ENCODE data around the gene SOX13. TPM values are rescaled to one million over a fixed set of nuclear protein-coding genes. Genes with fewer than 3 reads are reported as not detected.

Gene SOX13
- total RNA-seq, 1 donor, result 3.3 TPM

GRCh38 chr1:204113896-204114295, 41.0 kb downstream of the SOX13 start:
- no peak overlapping the region for H3K4me3 ChIP-seq (ENCODE audit: low read depth, low read length)
- TF ChIP-seq CTCF (IDR thresholded peaks at IDR 0.05; ENCODE audit: insufficient read depth, low read length), result no peak
- DNase-seq (ENCODE audit: low read depth), result peak; percentile 43

- no peak for TF ChIP-seq CTCF (IDR thresholded peaks at IDR 0.05; ENCODE audit: insufficient read depth, low read length)
- no peak overlapping the region for H3K4me3 ChIP-seq (ENCODE audit: low read depth, low read length)
- no peak for DNase-seq (ENCODE audit: low read depth)
Observed at GRCh38 chr1:204114606-204115005, 41.7 kb downstream of the SOX13 start.

GRCh38 chr1:204115116-204115515, 42.2 kb downstream of the SOX13 start:
- TF ChIP-seq CTCF (IDR thresholded peaks at IDR 0.05; ENCODE audit: insufficient read depth, low read length), result no peak
- DNase-seq (ENCODE audit: low read depth), result no peak
- no peak overlapping the region for H3K4me3 ChIP-seq (ENCODE audit: low read depth, low read length)

- no peak overlapping the region for H3K4me3 ChIP-seq (ENCODE audit: low read depth, low read length)
- no peak for DNase-seq (ENCODE audit: low read depth)
- TF ChIP-seq CTCF (IDR thresholded peaks at IDR 0.05; ENCODE audit: insufficient read depth, low read length), result no peak
Observed at GRCh38 chr1:204116539-204116938, 43.6 kb downstream of the SOX13 start.

GRCh38 chr1:204121840-204122555, 49.1 kb downstream of the SOX13 start:
- H3K4me3 ChIP-seq (ENCODE audit: low read depth, low read length), result no peak overlapping the region
- TF ChIP-seq CTCF (IDR thresholded peaks at IDR 0.05; ENCODE audit: insufficient read depth, low read length), result no peak
- no peak for DNase-seq (ENCODE audit: low read depth)

GRCh38 chr1:204123376-204123775, 50.5 kb downstream of the SOX13 start:
- H3K4me3 ChIP-seq (ENCODE audit: low read depth, low read length), result no peak overlapping the region
- DNase-seq (ENCODE audit: low read depth), result no peak
- peak; percentile 40 for TF ChIP-seq CTCF (IDR thresholded peaks at IDR 0.05; ENCODE audit: insufficient read depth, low read length)

- no peak overlapping the region for H3K4me3 ChIP-seq (ENCODE audit: low read depth, low read length)
- TF ChIP-seq CTCF (IDR thresholded peaks at IDR 0.05; ENCODE audit: insufficient read depth, low read length), result no peak
- no peak for DNase-seq (ENCODE audit: low read depth)
Observed at GRCh38 chr1:204124639-204125038, 51.7 kb downstream of the SOX13 start.
